ENCODE results near the gene IL4I1. TPM values are rescaled to one million over a fixed set of nuclear protein-coding genes. Genes with fewer than 3 reads are reported as not detected.
A peak's percentile ranks its signal among the peaks of the same experiment; 100 is the strongest.

The IL4I1 gene
- total RNA-seq, 1 experiment from 2014 or later, result 0.61 TPM

DNA sequence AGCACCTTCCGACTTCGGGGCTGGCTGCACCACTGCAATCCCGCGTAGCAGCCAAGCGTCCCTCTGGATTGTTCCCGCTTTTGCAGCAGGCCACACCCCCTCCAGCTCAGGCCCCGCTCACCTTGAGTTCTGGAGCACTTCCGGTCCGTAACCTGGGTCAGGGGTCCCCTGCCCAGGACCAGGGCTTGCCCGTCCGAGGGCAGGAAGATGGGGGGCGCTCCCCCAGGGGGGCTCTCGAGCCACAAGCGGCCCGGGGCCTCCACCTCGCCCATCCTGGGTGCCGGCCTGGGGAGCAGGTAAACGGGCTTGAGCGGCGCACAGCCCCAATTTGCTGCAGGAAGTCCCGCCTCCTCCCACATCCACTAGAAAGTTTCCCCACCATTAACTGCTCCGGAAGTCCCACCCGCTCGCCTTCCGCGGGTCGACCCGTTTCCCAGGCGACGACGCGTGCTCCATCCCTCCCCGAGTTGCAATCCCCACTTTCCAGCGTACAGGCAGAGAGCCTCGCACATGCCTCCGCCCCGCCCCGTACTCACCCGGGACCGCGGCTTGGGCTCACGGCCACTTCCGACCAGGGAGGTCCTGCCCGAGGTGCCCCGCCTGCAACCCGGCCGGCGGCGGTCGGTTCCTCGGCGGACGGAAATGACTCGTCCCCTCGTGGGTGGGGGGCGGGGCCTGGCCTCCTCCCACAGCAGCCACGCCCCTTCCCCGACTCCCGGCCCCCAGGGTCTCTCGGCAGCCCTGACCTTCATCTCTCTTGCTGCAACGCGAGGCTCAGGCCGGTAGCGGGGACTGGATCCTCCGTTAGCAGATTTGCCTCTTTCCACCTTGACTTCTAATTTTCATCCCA, 29.5 kb downstream of the IL4I1 start, which contains the start of gene PNKP:
Gene PNKP, minus strand, starts transcription at position 644 of the 850 bp plus-strand sequence. Its CDS starts 372 bp downstream, at position 272.
- Histone ChIP-seq H3K4me2 (ENCODE audit: insufficient read depth, insufficient read length, low read length) (peak within 1 kb of the TSS; percentile 93), H2BK5ac (ENCODE audit: insufficient read length, low read length) (no peak within 1 kb of the TSS), H3K27ac (ENCODE audit: insufficient read length, low read depth, low read length) (peak within 1 kb of the TSS; percentile 40), H3K9ac (ENCODE audit: extremely low read depth, insufficient read length, low read length) (peak within 1 kb of the TSS; percentile 91), H2BK12ac (ENCODE audit: insufficient read length, low read depth, low read length) (no peak within 1 kb of the TSS), H3K4ac (ENCODE audit: low read depth, low read length) (no peak within 1 kb of the TSS; the same call in 1 of the 2 replicates), H3K9me3 (ENCODE audit: control insufficient read depth, low read depth, low read length) (no peaks in the 10 kb centered on the region), H4K91ac (ENCODE audit: insufficient read length, low read depth, low read length) (no peak within 1 kb of the TSS), H4K8ac (replicated peaks; ENCODE audit: insufficient read length, low read depth, low read length) (no peak within 1 kb of the TSS), H3K4me1 (ENCODE audit: insufficient read depth, low read length) (peaks cover 2% of the 10 kb centered on the region; the same call in 1 of the 2 replicates), H3K56ac (ENCODE audit: insufficient read length, low read depth, low read length) (no peak within 1 kb of the TSS), H2BK120ac (ENCODE audit: low read depth, low read length, poor library complexity, severe bottlenecking) (no peak within 1 kb of the TSS), H2AK5ac (ENCODE audit: insufficient read length, low read length) (no peak within 1 kb of the TSS), H3K79me1 (ENCODE audit: insufficient read depth, low read depth, low read length, poor library complexity, severe bottlenecking) (peaks cover 5% of the 10 kb centered on the region), H3K23ac (ENCODE audit: insufficient read length, low read depth, low read length) (no peak within 1 kb of the TSS), H2BK15ac (ENCODE audit: low read depth, low read length) (no peak within 1 kb of the TSS), H4K20me1 (ENCODE audit: control insufficient read depth, insufficient read depth, insufficient read length) (no peaks in the 10 kb centered on the region), H3K27me3 (ENCODE audit: insufficient read depth, low read length) (no peaks in the 10 kb centered on the region), H2BK20ac (ENCODE audit: low read depth, low read length, poor library complexity, severe bottlenecking) (no peak within 1 kb of the TSS), H3T11ph (ENCODE audit: low read length) (no peak within 1 kb of the TSS), H4K5ac (ENCODE audit: insufficient read length, low read depth, low read length) (no peak within 1 kb of the TSS), H3K18ac (ENCODE audit: insufficient read length, low read depth, low read length) (peak within 1 kb of the TSS; percentile 92), H3K23me2 (ENCODE audit: insufficient read length, low read depth, low read length, poor library complexity, severe bottlenecking) (peaks cover 15% of the 10 kb centered on the region), H3K79me2 (ENCODE audit: insufficient read depth, low read length) (no peaks in the 10 kb centered on the region; the same call in 1 of the 2 replicates), H2AFZ (ENCODE audit: low read length) (no peak within 1 kb of the TSS), H3K14ac (ENCODE audit: insufficient read depth, low read length) (peak within 1 kb of the TSS; percentile 90; the same call in 1 of the 2 replicates)
- Mint-ChIP-seq H3K9me3 (peaks cover 0 to 4% of the 10 kb centered on the region in 2 experiments; a peak in 1 of 5 replicates), H3K4me1 (peaks cover 26 to 37% of the 10 kb centered on the region in 2 experiments), H3K27me3 (ENCODE audit: low read depth) (peaks cover 1% of the 10 kb centered on the region; the same call in 1 of the 2 replicates), H3K4me3 (peak within 1 kb of the TSS; percentile 95 to 98; a peak in 4 of 5 replicates), H3K36me3 (ENCODE audit: insufficient read depth in 1 of 3, low read depth in 3 of 3) (peaks cover 27 to 46% (median 30%) of the 10 kb centered on the region in 3 experiments), H3K27ac (peak within 1 kb of the TSS; percentile 98 to 100 (median 99))
- WGBS (ENCODE audit: extremely low coverage, insufficient read length, low lambda C conversion rate), result no CpG with 5 or more reads among the region's 65 CpGs
- TF ChIP-seq, protein P1, sequence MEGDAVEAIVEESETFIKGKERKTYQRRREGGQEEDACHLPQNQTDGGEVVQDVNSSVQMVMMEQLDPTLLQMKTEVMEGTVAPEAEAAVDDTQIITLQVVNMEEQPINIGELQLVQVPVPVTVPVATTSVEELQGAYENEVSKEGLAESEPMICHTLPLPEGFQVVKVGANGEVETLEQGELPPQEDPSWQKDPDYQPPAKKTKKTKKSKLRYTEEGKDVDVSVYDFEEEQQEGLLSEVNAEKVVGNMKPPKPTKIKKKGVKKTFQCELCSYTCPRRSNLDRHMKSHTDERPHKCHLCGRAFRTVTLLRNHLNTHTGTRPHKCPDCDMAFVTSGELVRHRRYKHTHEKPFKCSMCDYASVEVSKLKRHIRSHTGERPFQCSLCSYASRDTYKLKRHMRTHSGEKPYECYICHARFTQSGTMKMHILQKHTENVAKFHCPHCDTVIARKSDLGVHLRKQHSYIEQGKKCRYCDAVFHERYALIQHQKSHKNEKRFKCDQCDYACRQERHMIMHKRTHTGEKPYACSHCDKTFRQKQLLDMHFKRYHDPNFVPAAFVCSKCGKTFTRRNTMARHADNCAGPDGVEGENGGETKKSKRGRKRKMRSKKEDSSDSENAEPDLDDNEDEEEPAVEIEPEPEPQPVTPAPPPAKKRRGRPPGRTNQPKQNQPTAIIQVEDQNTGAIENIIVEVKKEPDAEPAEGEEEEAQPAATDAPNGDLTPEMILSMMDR (conservative IDR thresholded peaks at IDR 0.05), result no peak
- DNase-seq, result peak; percentile 94

Measured in H9 (cell line).